ENCODE measurements around the gene SLC12A3.

- TF ChIP-seq CTCF (IDR thresholded peaks at IDR 0.05) (no peak), EP300 (IDR thresholded peaks at IDR 0.05) (no peak)
Observed at GRCh38 chr16:56878282-56878854, 13.4 kb downstream of the SLC12A3 start.
